Esophagus mucosa (tissue), 1 donor: ENCODE results near the gene PRCD. TPM values are rescaled to one million over a fixed set of nuclear protein-coding genes. Genes with fewer than 3 reads are reported as not detected.

Experiments used
- total RNA-seq: library from RNA; stranded (reverse); gene quantifications from one replicate; pipeline ENCODE4 v1.2.4, GENCODE V29; 2023
- donor health status: DM: yes; HTN: yes; CAD: no.

Gene PRCD
- total RNA-seq, 1 donor from 2014 or later: 0.64 TPM

Other genes starting within 250 kb of the PRCD start
- 1.6 TPM for gene QRICH2, start 231.8 kb upstream of the PRCD start, total RNA-seq
- gene PRPSAP1, start 186.1 kb upstream of the PRCD start, total RNA-seq: 42.0 TPM
- 13.1 TPM for gene SPHK1, start 155.4 kb upstream of the PRCD start, total RNA-seq
- gene UBE2O, start 86.9 kb upstream of the PRCD start, total RNA-seq: 17.2 TPM
- gene AANAT, start 72.4 kb upstream of the PRCD start, total RNA-seq: not detected
- gene RHBDF2, start 38.6 kb upstream of the PRCD start, total RNA-seq: 36.8 TPM
- 2.6 TPM for gene CYGB, start 2.3 kb upstream of the PRCD start, total RNA-seq
- 24.0 TPM for gene ST6GALNAC2, start 45.8 kb downstream of the PRCD start, total RNA-seq
- gene ST6GALNAC1, start 103.7 kb downstream of the PRCD start, total RNA-seq: 16.9 TPM
- 32.3 TPM for gene MXRA7, start 170.9 kb downstream of the PRCD start, total RNA-seq
- gene JMJD6, start 186.6 kb downstream of the PRCD start, total RNA-seq: 11.0 TPM
- gene METTL23, start 186.8 kb downstream of the PRCD start, total RNA-seq: 17.8 TPM
- 162 TPM for gene SRSF2, start 197.3 kb downstream of the PRCD start, total RNA-seq
- gene MFSD11, start 198.1 kb downstream of the PRCD start, total RNA-seq: 22.6 TPM